Measurements from ENCODE around the gene AKAP1.

GRCh38 chr17:57097832-57098421 lies 12.9 kb downstream of the AKAP1 start:
- TF ChIP-seq GATA2 (IDR thresholded peaks at IDR 0.05; ENCODE audit: low read depth, low read length) = no peak
- no peak for TF ChIP-seq GATA3 (IDR thresholded peaks at IDR 0.05; ENCODE audit: low read depth, low read length)
